Endothelial cell of umbilical vein (primary cell): ENCODE results near the gene CACNA2D1. TPM values are rescaled to one million over a fixed set of nuclear protein-coding genes. Genes with fewer than 3 reads are reported as not detected.

ENCODE experiments used
- BruUV-seq: library from RNA; stranded (reverse); fragments of 400-500 nt; replicated peaks from 2 replicates; lab custom pipeline; 2021; lab: Mats Ljungman, UMichigan
- CTCF ChIA-PET: fragments of 300-600, 350-600 bp; sonication (Branson Sonifier 250); formaldehyde crosslinking; loops from one replicate; lab custom pipeline; 2021; ENCODE audit warnings: antibody characterized with exemption, inconsistent platforms; lab: Charles Lee
- POLR2A ChIA-PET: fragments of 300-600, 350-600 bp; sonication (Branson Sonifier 250); formaldehyde crosslinking; loops from one replicate; lab custom pipeline; 2021; ENCODE audit warnings: antibody characterized with exemption, inconsistent platforms; lab: Charles Lee
- DNase-seq: peaks from one replicate; pipeline ENCODE4 v3.0.0-alpha.2; 2011; ENCODE audit warnings: low read depth, low spot score
- FAIRE-seq: peaks from 2 replicates; lab custom pipeline; 2011; peaks lifted over from hg19 to GRCh38; lab: Jason Lieb, UNC
- H2AFZ ChIP-seq: 2 replicates; pipeline ENCODE4 v1.6.0; 2012; ENCODE audit warnings: low read depth, low read length, control low read depth, inconsistent platforms
- H3K27ac ChIP-seq: 2 replicates; pipeline ENCODE4 v1.5.1; 2011; ENCODE audit warnings: low read depth, mild to moderate bottlenecking, control low read depth, low read length, moderate library complexity; ENCODE audit not compliant: insufficient read depth
- H3K27me3 ChIP-seq, 2 experiments: 2 replicates each; pipeline versions ENCODE4 v1.6.0 to v1.6.1; 2011; ENCODE audit warnings: low read length in 2 of 2, mixed read lengths in 1 of 2; ENCODE audit not compliant: control insufficient read depth in 2 of 2, insufficient read depth in 2 of 2
- H3K36me3 ChIP-seq, 2 experiments: 2 replicates in 1 of 2; 3 replicates in 1 of 2; pipeline ENCODE4 v1.5.1; 2011; ENCODE audit warnings: low read length in 2 of 2, mild to moderate bottlenecking in 1 of 2, moderate library complexity in 1 of 2; ENCODE audit not compliant: control insufficient read depth in 2 of 2, insufficient read depth in 2 of 2; ENCODE audit errors: extremely low read depth in 1 of 2
- H3K4me1 ChIP-seq: 3 replicates; pipeline ENCODE4 v1.5.1; 2011; ENCODE audit warnings: mild to moderate bottlenecking, low read length; ENCODE audit not compliant: control insufficient read depth, insufficient read depth; ENCODE audit errors: extremely low read depth
- H3K4me2 ChIP-seq: 2 replicates; pipeline ENCODE4 v1.6.1; 2011; ENCODE audit warnings: low read length, control low read depth, mixed read lengths; ENCODE audit not compliant: insufficient read depth
- H3K4me3 ChIP-seq, 3 experiments: fragments of 200-600 bp in 1 of 3; sonication (generic), shearing (Covaris generic) in 1 of 3; replicated peaks in 1 of 3; 2 replicates each; pipeline ENCODE4 v1.5.1; 2011 to 2016; ENCODE audit warnings: control low read depth in 3 of 3, low read length in 3 of 3, mild to moderate bottlenecking in 2 of 3, inconsistent platforms in 1 of 3, low read depth in 1 of 3, moderate library complexity in 1 of 3; ENCODE audit not compliant: insufficient read depth in 1 of 3
- H3K79me2 ChIP-seq: 2 replicates; pipeline ENCODE4 v1.6.0; 2012; ENCODE audit warnings: low read length, inconsistent platforms; ENCODE audit not compliant: control insufficient read depth, insufficient read depth
- H3K9ac ChIP-seq: replicated peaks from 2 replicates; pipeline ENCODE3; 2011; ENCODE audit warnings: low read length, control low read depth; ENCODE audit not compliant: insufficient read depth; ENCODE audit errors: extremely low read depth
- H3K9me1 ChIP-seq: replicated peaks from 3 replicates; pipeline ENCODE4 v1.6.0; 2011; ENCODE audit warnings: mild to moderate bottlenecking, low read length; ENCODE audit not compliant: control insufficient read depth, insufficient read depth; ENCODE audit errors: extremely low read depth
- H3K9me3 ChIP-seq: replicated peaks from 2 replicates; pipeline ENCODE4 v1.5.1; 2012; ENCODE audit warnings: low read length, inconsistent platforms; ENCODE audit not compliant: control insufficient read depth, insufficient read depth
- H4K20me1 ChIP-seq: replicated peaks from 2 replicates; pipeline ENCODE3; 2011; ENCODE audit warnings: mild to moderate bottlenecking, low read length; ENCODE audit not compliant: control insufficient read depth, insufficient read depth; ENCODE audit errors: extremely low read depth
- CTCF ChIP-seq, 2 donors: IDR thresholded peaks; 1 replicate in 1 of 2; 2 replicates in 1 of 2; pipeline ENCODE4 v1.5.1; 2011; ENCODE audit warnings: low read length in 2 of 2, mild to moderate bottlenecking in 2 of 2, moderate library complexity in 2 of 2, control low read depth in 1 of 2, inconsistent platforms in 1 of 2, low read depth in 1 of 2; ENCODE audit not compliant: insufficient read depth in 1 of 2; ENCODE audit errors: extremely low read depth in 1 of 2
- EZH2 ChIP-seq: IDR thresholded peaks from 2 replicates; pipeline ENCODE4 v1.6.1; 2012; ENCODE audit warnings: borderline replicate concordance, low read depth, mild to moderate bottlenecking, moderate library complexity, low read length, inconsistent platforms; ENCODE audit not compliant: severe bottlenecking
- FOS ChIP-seq: IDR thresholded peaks from 2 replicates; pipeline ENCODE4 v1.6.1; 2011; ENCODE audit warnings: mild to moderate bottlenecking, low read length, moderate library complexity, borderline replicate concordance; ENCODE audit not compliant: insufficient read depth
- GATA2 ChIP-seq: IDR thresholded peaks from 2 replicates; pipeline ENCODE4 v1.7.0; 2011; ENCODE audit warnings: low read depth, mild to moderate bottlenecking, moderate library complexity, mixed read lengths, low read length; ENCODE audit not compliant: insufficient read length, insufficient read depth
- JUN ChIP-seq: IDR thresholded peaks from 2 replicates; pipeline ENCODE4 v1.6.1; 2011; ENCODE audit warnings: borderline replicate concordance, low read depth; ENCODE audit not compliant: insufficient read length, insufficient read depth
- MYC ChIP-seq: IDR thresholded peaks from one replicate; pipeline ENCODE4 v1.6.1; 2011; ENCODE audit warnings: mild to moderate bottlenecking, low read depth, low read length
- POLR2A ChIP-seq: IDR thresholded peaks from 2 replicates; pipeline ENCODE4 v1.6.1; 2012; ENCODE audit warnings: low read depth, mild to moderate bottlenecking, control low read depth, low read length
- POLR2AphosphoS5 ChIP-seq: IDR thresholded peaks from 2 replicates; pipeline ENCODE4 v1.6.1; 2012; ENCODE audit warnings: low read depth, mild to moderate bottlenecking, control low read depth, low read length, moderate library complexity; ENCODE audit not compliant: insufficient read depth
- dilution Hi-C: fragments of 300-500 bp; cut with MboI; formaldehyde crosslinking; loops from one replicate; pipeline ENCODE4 v1.15.0; 2019; ENCODE audit warnings: low sequenced_read_pairs; ENCODE audit not compliant: extremely low pct_ligation_motif_present
- intact Hi-C: fragments of 100-400 bp; cut with micrococcal nuclease; formaldehyde crosslinking; loops from one replicate; pipeline ENCODE4 v1.10.0; 2022
- polyA plus RNA-seq, 4 experiments: library from polyadenylated mRNA; depleted of rRNA in 3 of 4; stranded (reverse) in 3 of 4; unstranded in 1 of 4; fragments of >200 nt; gene quantifications; 2 replicates each; pipeline versions ENCODE4 v1.2.1 to v1.2.3, GENCODE V29; 2011 to 2012; ENCODE audit warnings: missing spikeins in 1 of 4
- total RNA-seq: library from RNA; stranded (reverse); gene quantifications from 2 replicates; pipeline ENCODE4 v1.2.3, GENCODE V29; 2021
- TF ChIP-seq, protein P1 (sequence below): IDR thresholded peaks from 2 replicates; pipeline ENCODE4 v1.6.1; 2011; ENCODE audit not compliant: insufficient read depth, insufficient read length

Gene CACNA2D1
- total and polyA plus RNA-seq, 2 donors (not counting 3 experiments of a cell fraction or from before 2014, with no cell fraction given) = 4.1 to 38.6 TPM

DNA sequence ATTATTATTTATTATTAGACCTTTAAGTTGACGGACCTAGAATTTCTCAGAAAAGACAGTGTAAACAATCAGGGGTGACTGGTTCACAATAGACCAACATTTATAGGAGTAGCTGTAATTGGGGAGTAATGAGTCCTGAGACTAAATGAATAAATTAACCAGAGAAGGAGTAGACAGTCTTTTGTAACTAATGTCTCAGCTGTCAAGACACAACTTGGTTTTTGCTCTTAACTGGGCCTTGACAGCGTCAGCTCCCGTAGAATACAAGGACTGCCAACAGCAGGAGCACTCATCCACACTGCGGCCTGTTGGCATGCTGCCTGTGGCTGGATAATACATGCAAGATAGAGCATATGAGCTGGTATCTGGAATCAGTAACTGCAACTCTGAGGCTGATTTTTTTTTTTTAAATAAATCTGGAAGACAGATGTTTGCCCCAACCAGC lies 123.9 kb downstream of the CACNA2D1 start:
- no peaks in the 10 kb centered on the region for H3K36me3 ChIP-seq
- H3K27ac ChIP-seq = no peak overlapping the region
- no peaks in the 10 kb centered on the region for H3K27me3 ChIP-seq
- intact Hi-C loops = no loop called here
- BruUV-seq = no TSS peak
- H3K9me1 ChIP-seq = no peaks in the 10 kb centered on the region
- POLR2A ChIA-PET = no interaction called here
- FAIRE-seq = no peak
- H3K9me3 ChIP-seq = no peaks in the 10 kb centered on the region
- DNase-seq = peak; percentile 62
- no peaks in the 10 kb centered on the region for H3K4me1 ChIP-seq
- H3K4me3 ChIP-seq = no peak overlapping the region
- H3K4me2 ChIP-seq = no peak overlapping the region
- H3K79me2 ChIP-seq = no peaks in the 10 kb centered on the region
- TF ChIP-seq, protein P1, sequence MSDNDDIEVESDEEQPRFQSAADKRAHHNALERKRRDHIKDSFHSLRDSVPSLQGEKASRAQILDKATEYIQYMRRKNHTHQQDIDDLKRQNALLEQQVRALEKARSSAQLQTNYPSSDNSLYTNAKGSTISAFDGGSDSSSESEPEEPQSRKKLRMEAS = no peak
- TF ChIP-seq JUN (no peak), GATA2 (no peak), POLR2AphosphoS5 (no peak), CTCF (IDR thresholded peaks at IDR 0.05; ENCODE audit: extremely low read depth in 1 of 2, insufficient read depth in 1 of 2, low read depth in 1 of 2, low read length in 2 of 2) (no peak), FOS (no peak), POLR2A (no peak), MYC (no peak), EZH2 (no peak)
- CTCF ChIA-PET = interaction anchor here (0.6 to 1.4 kb wide), 4 partner anchors 11 to 89 kb away, joined by 3 read pairs; no protein-coding TSS in a partner anchor
- no peak overlapping the region for H2AFZ ChIP-seq
- no peak overlapping the region for H3K9ac ChIP-seq
- no peaks in the 10 kb centered on the region for H4K20me1 ChIP-seq
- dilution Hi-C loops = no loop called here
